HEK293T (cell line): ENCODE results near the gene CHRND.

Experiments used
- CTCF ChIA-PET: fragments of 350-600 bp; formaldehyde crosslinking; extraction: SDS; loops from one replicate; lab custom pipeline; 2021; ENCODE audit warnings: antibody characterized with exemption, inconsistent platforms; lab: Yijun Ruan, JAX
- POLR2A ChIA-PET: fragments of 350-600 bp; formaldehyde crosslinking; extraction: SDS; loops from one replicate; lab custom pipeline; 2020; ENCODE audit warnings: antibody characterized with exemption, inconsistent platforms; lab: Yijun Ruan, JAX
- DNase-seq: peaks from one replicate; pipeline ENCODE4 v3.0.0; 2012; ENCODE audit warnings: mixed read lengths; ENCODE audit errors: extremely low spot score
- ARNT ChIP-seq: fragments of 450-650 bp; IDR thresholded peaks from 2 replicates; pipeline ENCODE4 v1.6.1; 2017; ENCODE audit warnings: mild to moderate bottlenecking
- BHLHE40 ChIP-seq: fragments of 450-650 bp; IDR thresholded peaks from 2 replicates; pipeline ENCODE4 v1.6.1; 2016; ENCODE audit warnings: mild to moderate bottlenecking, moderate library complexity, borderline replicate concordance
- CTBP1 ChIP-seq: fragments of 450-650 bp; IDR thresholded peaks from 2 replicates; pipeline ENCODE4 v1.6.1; 2016; ENCODE audit warnings: borderline replicate concordance
- ELF4 ChIP-seq: fragments of 450-650 bp; IDR thresholded peaks from 2 replicates; pipeline ENCODE4 v1.6.1; 2017; ENCODE audit warnings: antibody characterized with exemption
- FOXA1 ChIP-seq: fragments of 450-650 bp; IDR thresholded peaks from 2 replicates; pipeline ENCODE4 v1.6.1; 2016; ENCODE audit warnings: mild to moderate bottlenecking
- FOXK2 ChIP-seq: fragments of 450-650 bp; IDR thresholded peaks from 2 replicates; pipeline ENCODE4 v1.6.1; 2016; ENCODE audit warnings: mild to moderate bottlenecking
- FOXM1 ChIP-seq: fragments of 450-650 bp; IDR thresholded peaks from 2 replicates; pipeline ENCODE4 v1.6.1; 2017; ENCODE audit warnings: mild to moderate bottlenecking, borderline replicate concordance
- HDGF ChIP-seq: fragments of 450-650 bp; IDR thresholded peaks from 2 replicates; pipeline ENCODE4 v1.6.1; 2017; ENCODE audit warnings: antibody characterized with exemption, borderline replicate concordance
- L3MBTL2 ChIP-seq: fragments of 450-650 bp; conservative IDR thresholded peaks from 2 replicates; pipeline ENCODE4 v1.6.1; 2016; ENCODE audit warnings: mild to moderate bottlenecking
- LEF1 ChIP-seq: fragments of 450-650 bp; IDR thresholded peaks from 2 replicates; pipeline ENCODE4 v1.6.1; 2017; ENCODE audit warnings: mild to moderate bottlenecking, borderline replicate concordance
- NFRKB ChIP-seq: fragments of 450-650 bp; IDR thresholded peaks from 2 replicates; pipeline ENCODE4 v1.6.1; 2016; ENCODE audit warnings: mild to moderate bottlenecking, moderate library complexity
- PKNOX1 ChIP-seq: fragments of 450-650 bp; IDR thresholded peaks from 2 replicates; pipeline ENCODE4 v1.6.1; 2016
- SP1 ChIP-seq: fragments of 450-650 bp; IDR thresholded peaks from 2 replicates; pipeline ENCODE4 v1.6.1; 2017
- SUZ12 ChIP-seq: fragments of 450-650 bp; IDR thresholded peaks from 2 replicates; pipeline ENCODE4 v1.6.1; 2016; ENCODE audit warnings: mild to moderate bottlenecking
- TARDBP ChIP-seq: fragments of 450-650 bp; IDR thresholded peaks from 2 replicates; pipeline ENCODE4 v1.6.1; 2016
- ZNF384 ChIP-seq: fragments of 450-650 bp; IDR thresholded peaks from 2 replicates; pipeline ENCODE4 v1.6.1; 2016

Gene CHRND

DNA sequence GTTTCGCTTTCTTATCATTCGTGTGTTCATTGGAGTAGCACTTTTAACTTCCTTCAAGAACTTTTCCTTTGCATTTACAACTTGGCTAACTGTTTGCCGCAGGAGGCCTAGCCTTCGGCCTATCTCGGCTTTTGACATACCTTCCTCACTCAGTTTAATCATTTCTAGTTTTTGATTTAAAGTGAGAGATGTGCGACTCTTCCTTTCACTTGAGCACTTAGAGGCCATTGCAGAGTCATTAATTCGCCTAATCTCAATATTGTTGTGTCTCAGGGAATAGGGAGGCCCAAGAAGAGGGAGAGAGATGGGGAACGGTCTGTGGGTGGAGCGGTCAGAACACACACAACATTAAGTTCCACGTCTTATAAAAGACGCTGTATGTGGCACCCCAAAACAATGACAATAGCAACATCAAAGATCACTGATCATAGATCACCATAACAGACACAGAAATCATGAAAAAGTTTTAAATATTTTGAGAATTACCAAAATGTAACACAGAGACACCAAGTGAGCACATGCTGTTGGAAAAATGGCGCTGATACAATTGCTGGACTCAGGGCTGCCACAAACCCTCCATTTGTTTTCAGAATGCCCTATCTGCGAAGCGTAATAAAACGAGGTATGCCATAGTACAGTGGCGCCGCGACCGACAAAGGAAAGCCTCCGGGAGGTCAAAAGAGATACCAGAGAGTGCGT, 23.8 kb downstream of the CHRND start:
- CTCF ChIA-PET: no interaction called here
- POLR2A ChIA-PET: interaction anchor here (0.8 to 1.6 kb wide), 10 partner anchors 7 to 83 kb away, joined by 3 to 8 read pairs (median 5); partner anchors contain the start of genes CHRNG and EFHD1
- no peak for TF ChIP-seq FOXK2
- TF ChIP-seq SP1: no peak
- no peak for TF ChIP-seq FOXA1
- TF ChIP-seq CTBP1: no peak
- TF ChIP-seq BHLHE40: no peak
- no peak for TF ChIP-seq ZNF384
- TF ChIP-seq LEF1: no peak
- no peak for TF ChIP-seq PKNOX1
- TF ChIP-seq L3MBTL2: no peak; the same call in none of the 2 replicates
- TF ChIP-seq ELF4: no peak
- no peak for TF ChIP-seq HDGF
- DNase-seq: no peak

GRCh38 chr2:232550354-232551249, 24.6 kb downstream of the CHRND start, which contains the start of the genes EIF4E2 and TIGD1:
Gene EIF4E2, plus strand, starts transcription at chr2:232550689. Its CDS starts 36 bp downstream, at chr2:232550725.
Gene TIGD1, minus strand, starts transcription at chr2:232550557. Its CDS starts 675 bp downstream, at chr2:232549882.
- TF ChIP-seq FOXM1: peak; percentile 79; the same call in 1 of the 2 replicates
- no peak for TF ChIP-seq SP1
- TF ChIP-seq SUZ12: no peak
- TF ChIP-seq PKNOX1: peak; percentile 67
- no peak for TF ChIP-seq FOXA1
- TF ChIP-seq L3MBTL2: peak; percentile 99
- TF ChIP-seq TARDBP: no peak
- TF ChIP-seq BHLHE40: no peak
- no peak for TF ChIP-seq HDGF
- no peak for TF ChIP-seq FOXK2
- no peak for TF ChIP-seq NFRKB
- no peak for TF ChIP-seq ZNF384
- TF ChIP-seq LEF1: no peak
- peak; percentile 82 for TF ChIP-seq ELF4
- peak; percentile 70; the same call in 1 of the 2 replicates for TF ChIP-seq CTBP1
- peak; percentile 67; the same call in 1 of the 2 replicates for TF ChIP-seq ARNT
- ChIA-PET CTCF (interaction anchor here (0.6 kb wide), 1 partner anchor 69 kb away, joined by 3 read pairs; no protein-coding TSS in a partner anchor), POLR2A (interaction anchor here (0.5 to 1.6 kb wide), 15 partner anchors 8 to 83 kb away, joined by 3 to 8 read pairs (median 4); partner anchors contain the start of genes CHRNG and EFHD1)
- DNase-seq: peak; percentile 97

GRCh38 chr2:232551250-232551638, 25.3 kb downstream of the CHRND start:
- ChIA-PET POLR2A (interaction anchor here (0.8 to 1.6 kb wide), 10 partner anchors 9 to 82 kb away, joined by 3 to 7 read pairs (median 4); partner anchors contain the start of genes CHRNG and EFHD1), CTCF (no interaction called here)
- TF ChIP-seq ELF4 (no peak), SUZ12 (no peak), CTBP1 (no peak), LEF1 (no peak), NFRKB (no peak), SP1 (no peak), L3MBTL2 (no peak), ARNT (no peak), PKNOX1 (no peak), ZNF384 (no peak), FOXM1 (no peak), FOXA1 (no peak), HDGF (no peak), FOXK2 (no peak), TARDBP (no peak), BHLHE40 (no peak)
- no peak for DNase-seq

GRCh38 chr2:232551776-232552175, 25.8 kb downstream of the CHRND start:
- no peak for DNase-seq
- CTCF ChIA-PET: no interaction called here
- POLR2A ChIA-PET: no interaction called here
- TF ChIP-seq CTBP1: no peak
- no peak for TF ChIP-seq TARDBP
- TF ChIP-seq ZNF384: no peak
- no peak for TF ChIP-seq FOXA1
- no peak for TF ChIP-seq HDGF
- TF ChIP-seq FOXK2: no peak
- TF ChIP-seq NFRKB: no peak
- no peak for TF ChIP-seq L3MBTL2
- no peak for TF ChIP-seq SP1
- TF ChIP-seq SUZ12: no peak
- no peak for TF ChIP-seq BHLHE40
- no peak for TF ChIP-seq PKNOX1
- no peak for TF ChIP-seq FOXM1
